HL-60 (cell line): ENCODE results near the gene METTL16.

Experiments used
- DNase-seq, 2 experiments: peaks; one replicate each; pipeline ENCODE4 v3.0.0-alpha.2; 2010 to 2020; ENCODE audit warnings: low read depth in 1 of 2, low spot score in 1 of 2
- H3K27ac ChIP-seq: fragments of 250-450 bp; sonication (Bioruptor Pico); replicated peaks from 2 replicates; pipeline ENCODE4 v1.5.1; 2020; ENCODE audit warnings: mild to moderate bottlenecking, moderate library complexity
- H3K27me3 ChIP-seq: fragments of 250-450 bp; sonication (Bioruptor Pico); 2 replicates; pipeline ENCODE4 v1.5.1; 2021; ENCODE audit warnings: mild to moderate bottlenecking, moderate library complexity; ENCODE audit not compliant: insufficient read depth, poor library complexity, severe bottlenecking
- H3K4me3 ChIP-seq: replicated peaks from 2 replicates; pipeline ENCODE4 v1.5.1; 2011; ENCODE audit warnings: mild to moderate bottlenecking, control low read depth, low read length; ENCODE audit not compliant: insufficient read depth
- CTCF ChIP-seq: IDR thresholded peaks from one replicate; pipeline ENCODE4 v1.5.1; 2011; ENCODE audit warnings: low read length, control low read depth, inconsistent platforms; ENCODE audit not compliant: insufficient read depth
- GABPA ChIP-seq: IDR thresholded peaks from 2 replicates; pipeline ENCODE4 v1.6.1; 2012; ENCODE audit warnings: low read depth
- POLR2AphosphoS5 ChIP-seq: IDR thresholded peaks from 2 replicates; pipeline ENCODE4 v1.6.1; 2012; ENCODE audit warnings: low read depth
- REST ChIP-seq: IDR thresholded peaks from 2 replicates; pipeline ENCODE4 v1.6.1; 2012; ENCODE audit warnings: low read depth; ENCODE audit not compliant: insufficient replicate concordance
- SPI1 ChIP-seq: IDR thresholded peaks from 2 replicates; pipeline ENCODE4 v1.6.1; 2012; ENCODE audit warnings: low read depth, mild to moderate bottlenecking, borderline replicate concordance

The METTL16 gene

GRCh38 chr17:2485970-2486369, 25.7 kb downstream of the METTL16 start:
- Histone ChIP-seq H3K27me3 (no peaks in the 10 kb centered on the region), H3K27ac (no peak overlapping the region), H3K4me3 (no peak overlapping the region)
- no peak for DNase-seq
- TF ChIP-seq CTCF (no peak), POLR2AphosphoS5 (no peak), REST (no peak), SPI1 (no peak), GABPA (no peak)

DNA sequence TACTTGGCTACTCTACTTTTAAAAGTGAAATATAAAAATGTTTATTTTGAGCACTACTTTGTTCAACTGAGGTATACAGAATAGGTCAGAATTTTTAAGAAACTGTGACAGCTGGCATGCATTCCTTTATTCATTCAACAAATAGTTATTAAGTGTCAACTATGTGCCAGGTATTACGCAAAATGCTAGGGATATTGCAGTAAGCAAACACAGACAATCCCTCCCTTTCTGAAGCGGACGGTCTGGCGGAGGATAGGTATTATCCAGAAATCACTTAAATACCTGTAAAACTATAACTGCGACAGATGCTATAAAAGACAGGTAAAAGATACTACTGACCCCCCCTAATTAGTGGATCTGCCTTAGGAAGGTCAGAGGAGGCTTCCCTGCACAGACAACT, 26.1 kb downstream of the METTL16 start:
- Histone ChIP-seq H3K4me3 (no peak overlapping the region), H3K27ac (no peak overlapping the region), H3K27me3 (no peaks in the 10 kb centered on the region)
- no peak for DNase-seq
- TF ChIP-seq GABPA (no peak), CTCF (no peak), REST (no peak), SPI1 (no peak)

GRCh38 chr17:2484876-2485275, 26.8 kb downstream of the METTL16 start:
- no peak for DNase-seq
- no peak for TF ChIP-seq CTCF
- no peak for TF ChIP-seq POLR2AphosphoS5
- no peak for TF ChIP-seq SPI1
- TF ChIP-seq GABPA, result no peak
- TF ChIP-seq REST, result no peak
- no peak overlapping the region for H3K27ac ChIP-seq
- H3K4me3 ChIP-seq, result no peak overlapping the region
- H3K27me3 ChIP-seq, result no peaks in the 10 kb centered on the region
